ENCODE measurements around the gene TMEM200A.

TMEM200A gene

GRCh38 chr6:130489514-130489913, 123.7 kb downstream of the TMEM200A start:
- no peak for DNase-seq (ENCODE audit: low read depth)
